Endothelial cell of umbilical vein (primary cell): ENCODE data around the gene PKD1L1. TPM values are rescaled to one million over a fixed set of nuclear protein-coding genes. Genes with fewer than 3 reads are reported as not detected.

Source experiments
- BruUV-seq: library from RNA; stranded (reverse); fragments of 400-500 nt; replicated peaks from 2 replicates; lab custom pipeline; 2021; lab: Mats Ljungman, UMichigan
- CTCF ChIA-PET: fragments of 300-600, 350-600 bp; sonication (Branson Sonifier 250); formaldehyde crosslinking; loops from one replicate; lab custom pipeline; 2021; ENCODE audit warnings: antibody characterized with exemption, inconsistent platforms; lab: Charles Lee
- POLR2A ChIA-PET: fragments of 300-600, 350-600 bp; sonication (Branson Sonifier 250); formaldehyde crosslinking; loops from one replicate; lab custom pipeline; 2021; ENCODE audit warnings: antibody characterized with exemption, inconsistent platforms; lab: Charles Lee
- DNase-seq: peaks from one replicate; pipeline ENCODE4 v3.0.0-alpha.2; 2011; ENCODE audit warnings: low read depth, low spot score
- FAIRE-seq: peaks from 2 replicates; lab custom pipeline; 2011; peaks lifted over from hg19 to GRCh38; lab: Jason Lieb, UNC
- H2AFZ ChIP-seq: 2 replicates; pipeline ENCODE4 v1.6.0; 2012; ENCODE audit warnings: low read depth, low read length, control low read depth, inconsistent platforms
- H3K27ac ChIP-seq: 2 replicates; pipeline ENCODE4 v1.5.1; 2011; ENCODE audit warnings: low read depth, mild to moderate bottlenecking, control low read depth, low read length, moderate library complexity; ENCODE audit not compliant: insufficient read depth
- H3K27me3 ChIP-seq, 2 experiments: 2 replicates each; pipeline versions ENCODE4 v1.6.0 to v1.6.1; 2011; ENCODE audit warnings: low read length in 2 of 2, mixed read lengths in 1 of 2; ENCODE audit not compliant: control insufficient read depth in 2 of 2, insufficient read depth in 2 of 2
- H3K36me3 ChIP-seq, 2 experiments: 2 replicates in 1 of 2; 3 replicates in 1 of 2; pipeline ENCODE4 v1.5.1; 2011; ENCODE audit warnings: low read length in 2 of 2, mild to moderate bottlenecking in 1 of 2, moderate library complexity in 1 of 2; ENCODE audit not compliant: control insufficient read depth in 2 of 2, insufficient read depth in 2 of 2; ENCODE audit errors: extremely low read depth in 1 of 2
- H3K4me1 ChIP-seq: 3 replicates; pipeline ENCODE4 v1.5.1; 2011; ENCODE audit warnings: mild to moderate bottlenecking, low read length; ENCODE audit not compliant: control insufficient read depth, insufficient read depth; ENCODE audit errors: extremely low read depth
- H3K4me2 ChIP-seq: 2 replicates; pipeline ENCODE4 v1.6.1; 2011; ENCODE audit warnings: low read length, control low read depth, mixed read lengths; ENCODE audit not compliant: insufficient read depth
- H3K4me3 ChIP-seq, 3 experiments: fragments of 200-600 bp in 1 of 3; sonication (generic), shearing (Covaris generic) in 1 of 3; replicated peaks in 1 of 3; 2 replicates each; pipeline ENCODE4 v1.5.1; 2011 to 2016; ENCODE audit warnings: control low read depth in 3 of 3, low read length in 3 of 3, mild to moderate bottlenecking in 2 of 3, inconsistent platforms in 1 of 3, low read depth in 1 of 3, moderate library complexity in 1 of 3; ENCODE audit not compliant: insufficient read depth in 1 of 3
- H3K79me2 ChIP-seq: 2 replicates; pipeline ENCODE4 v1.6.0; 2012; ENCODE audit warnings: low read length, inconsistent platforms; ENCODE audit not compliant: control insufficient read depth, insufficient read depth
- H3K9ac ChIP-seq: replicated peaks from 2 replicates; pipeline ENCODE3; 2011; ENCODE audit warnings: low read length, control low read depth; ENCODE audit not compliant: insufficient read depth; ENCODE audit errors: extremely low read depth
- H3K9me1 ChIP-seq: replicated peaks from 3 replicates; pipeline ENCODE4 v1.6.0; 2011; ENCODE audit warnings: mild to moderate bottlenecking, low read length; ENCODE audit not compliant: control insufficient read depth, insufficient read depth; ENCODE audit errors: extremely low read depth
- H3K9me3 ChIP-seq: replicated peaks from 2 replicates; pipeline ENCODE4 v1.5.1; 2012; ENCODE audit warnings: low read length, inconsistent platforms; ENCODE audit not compliant: control insufficient read depth, insufficient read depth
- H4K20me1 ChIP-seq: replicated peaks from 2 replicates; pipeline ENCODE3; 2011; ENCODE audit warnings: mild to moderate bottlenecking, low read length; ENCODE audit not compliant: control insufficient read depth, insufficient read depth; ENCODE audit errors: extremely low read depth
- EZH2 ChIP-seq: IDR thresholded peaks from 2 replicates; pipeline ENCODE4 v1.6.1; 2012; ENCODE audit warnings: borderline replicate concordance, low read depth, mild to moderate bottlenecking, moderate library complexity, low read length, inconsistent platforms; ENCODE audit not compliant: severe bottlenecking
- FOS ChIP-seq: IDR thresholded peaks from 2 replicates; pipeline ENCODE4 v1.6.1; 2011; ENCODE audit warnings: mild to moderate bottlenecking, low read length, moderate library complexity, borderline replicate concordance; ENCODE audit not compliant: insufficient read depth
- GATA2 ChIP-seq: IDR thresholded peaks from 2 replicates; pipeline ENCODE4 v1.7.0; 2011; ENCODE audit warnings: low read depth, mild to moderate bottlenecking, moderate library complexity, mixed read lengths, low read length; ENCODE audit not compliant: insufficient read length, insufficient read depth
- JUN ChIP-seq: IDR thresholded peaks from 2 replicates; pipeline ENCODE4 v1.6.1; 2011; ENCODE audit warnings: borderline replicate concordance, low read depth; ENCODE audit not compliant: insufficient read length, insufficient read depth
- MYC ChIP-seq: IDR thresholded peaks from one replicate; pipeline ENCODE4 v1.6.1; 2011; ENCODE audit warnings: mild to moderate bottlenecking, low read depth, low read length
- POLR2A ChIP-seq: IDR thresholded peaks from 2 replicates; pipeline ENCODE4 v1.6.1; 2012; ENCODE audit warnings: low read depth, mild to moderate bottlenecking, control low read depth, low read length
- POLR2AphosphoS5 ChIP-seq: IDR thresholded peaks from 2 replicates; pipeline ENCODE4 v1.6.1; 2012; ENCODE audit warnings: low read depth, mild to moderate bottlenecking, control low read depth, low read length, moderate library complexity; ENCODE audit not compliant: insufficient read depth
- dilution Hi-C: fragments of 300-500 bp; cut with MboI; formaldehyde crosslinking; loops from one replicate; pipeline ENCODE4 v1.15.0; 2019; ENCODE audit warnings: low sequenced_read_pairs; ENCODE audit not compliant: extremely low pct_ligation_motif_present
- intact Hi-C: fragments of 100-400 bp; cut with micrococcal nuclease; formaldehyde crosslinking; loops from one replicate; pipeline ENCODE4 v1.10.0; 2022
- polyA plus RNA-seq, 4 experiments: library from polyadenylated mRNA; depleted of rRNA in 3 of 4; stranded (reverse) in 3 of 4; unstranded in 1 of 4; fragments of >200 nt; gene quantifications; 2 replicates each; pipeline versions ENCODE4 v1.2.1 to v1.2.3, GENCODE V29; 2011 to 2012; ENCODE audit warnings: missing spikeins in 1 of 4
- total RNA-seq: library from RNA; stranded (reverse); gene quantifications from 2 replicates; pipeline ENCODE4 v1.2.3, GENCODE V29; 2021
- TF ChIP-seq, protein P1 (sequence below), 2 donors: IDR thresholded peaks; 1 replicate in 1 of 2; 2 replicates in 1 of 2; pipeline ENCODE4 v1.5.1; 2011; ENCODE audit warnings: low read length in 2 of 2, mild to moderate bottlenecking in 2 of 2, moderate library complexity in 2 of 2, control low read depth in 1 of 2, inconsistent platforms in 1 of 2, low read depth in 1 of 2; ENCODE audit not compliant: insufficient read depth in 1 of 2; ENCODE audit errors: extremely low read depth in 1 of 2
- TF ChIP-seq, protein P2 (sequence below): IDR thresholded peaks from 2 replicates; pipeline ENCODE4 v1.6.1; 2011; ENCODE audit not compliant: insufficient read depth, insufficient read length

Gene PKD1L1
- total and polyA plus RNA-seq, 2 donors (not counting 3 experiments of a cell fraction or from before 2014, with no cell fraction given) = 4.1 to 5.9 TPM

- H3K79me2 ChIP-seq = no peaks in the 10 kb centered on the region
- no peak overlapping the region for H2AFZ ChIP-seq
- DNase-seq = no peak
- BruUV-seq = no TSS peak
- ChIA-PET CTCF (interaction anchor here (1.0 to 9.6 kb wide), 3 partner anchors 14 to 696 kb away, joined by 3 to 371 read pairs (median 6); partner anchors contain the start of gene PKD1L1), POLR2A (no interaction called here)
- H3K9me1 ChIP-seq = no peaks in the 10 kb centered on the region
- intact Hi-C loops = no loop called here
- H4K20me1 ChIP-seq = no peaks in the 10 kb centered on the region
- H3K27ac ChIP-seq = no peak overlapping the region
- dilution Hi-C loops = no loop called here
- H3K4me1 ChIP-seq = no peaks in the 10 kb centered on the region
- H3K36me3 ChIP-seq = peaks cover 33 to 34% of the 10 kb centered on the region in 2 experiments
- no peak overlapping the region for H3K9ac ChIP-seq
- H3K27me3 ChIP-seq = no peaks in the 10 kb centered on the region
- FAIRE-seq = no peak
- H3K4me3 ChIP-seq = no peak overlapping the region
- no peaks in the 10 kb centered on the region for H3K9me3 ChIP-seq
- TF ChIP-seq, protein P1, sequence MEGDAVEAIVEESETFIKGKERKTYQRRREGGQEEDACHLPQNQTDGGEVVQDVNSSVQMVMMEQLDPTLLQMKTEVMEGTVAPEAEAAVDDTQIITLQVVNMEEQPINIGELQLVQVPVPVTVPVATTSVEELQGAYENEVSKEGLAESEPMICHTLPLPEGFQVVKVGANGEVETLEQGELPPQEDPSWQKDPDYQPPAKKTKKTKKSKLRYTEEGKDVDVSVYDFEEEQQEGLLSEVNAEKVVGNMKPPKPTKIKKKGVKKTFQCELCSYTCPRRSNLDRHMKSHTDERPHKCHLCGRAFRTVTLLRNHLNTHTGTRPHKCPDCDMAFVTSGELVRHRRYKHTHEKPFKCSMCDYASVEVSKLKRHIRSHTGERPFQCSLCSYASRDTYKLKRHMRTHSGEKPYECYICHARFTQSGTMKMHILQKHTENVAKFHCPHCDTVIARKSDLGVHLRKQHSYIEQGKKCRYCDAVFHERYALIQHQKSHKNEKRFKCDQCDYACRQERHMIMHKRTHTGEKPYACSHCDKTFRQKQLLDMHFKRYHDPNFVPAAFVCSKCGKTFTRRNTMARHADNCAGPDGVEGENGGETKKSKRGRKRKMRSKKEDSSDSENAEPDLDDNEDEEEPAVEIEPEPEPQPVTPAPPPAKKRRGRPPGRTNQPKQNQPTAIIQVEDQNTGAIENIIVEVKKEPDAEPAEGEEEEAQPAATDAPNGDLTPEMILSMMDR (IDR thresholded peaks at IDR 0.05; ENCODE audit: extremely low read depth in 1 of 2, insufficient read depth in 1 of 2, low read depth in 1 of 2, low read length in 2 of 2) = no peak
- TF ChIP-seq, protein P2, sequence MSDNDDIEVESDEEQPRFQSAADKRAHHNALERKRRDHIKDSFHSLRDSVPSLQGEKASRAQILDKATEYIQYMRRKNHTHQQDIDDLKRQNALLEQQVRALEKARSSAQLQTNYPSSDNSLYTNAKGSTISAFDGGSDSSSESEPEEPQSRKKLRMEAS = no peak
- no peak for TF ChIP-seq MYC
- TF ChIP-seq GATA2 = no peak
- no peak for TF ChIP-seq POLR2A
- TF ChIP-seq FOS = no peak
- TF ChIP-seq JUN = no peak
- no peak for TF ChIP-seq POLR2AphosphoS5
- no peak for TF ChIP-seq EZH2
- no peak overlapping the region for H3K4me2 ChIP-seq
Observed at GRCh38 chr7:47962262-47962661, 14.0 kb upstream of the PKD1L1 start.
